SK-N-MC (cell line): Measurements from ENCODE around the gene COPZ1.

Experiments
- EZH2 ChIP-seq: fragments of 200-600 bp; sonication (generic); IDR thresholded peaks from one replicate; pipeline ENCODE4 v1.6.1; 2017; ENCODE audit warnings: antibody characterized with exemption
- POLR2AphosphoS5 ChIP-seq: IDR thresholded peaks from 2 replicates; pipeline ENCODE4 v1.6.1; 2012; ENCODE audit warnings: mild to moderate bottlenecking, low read depth, low read length, borderline replicate concordance

DNA sequence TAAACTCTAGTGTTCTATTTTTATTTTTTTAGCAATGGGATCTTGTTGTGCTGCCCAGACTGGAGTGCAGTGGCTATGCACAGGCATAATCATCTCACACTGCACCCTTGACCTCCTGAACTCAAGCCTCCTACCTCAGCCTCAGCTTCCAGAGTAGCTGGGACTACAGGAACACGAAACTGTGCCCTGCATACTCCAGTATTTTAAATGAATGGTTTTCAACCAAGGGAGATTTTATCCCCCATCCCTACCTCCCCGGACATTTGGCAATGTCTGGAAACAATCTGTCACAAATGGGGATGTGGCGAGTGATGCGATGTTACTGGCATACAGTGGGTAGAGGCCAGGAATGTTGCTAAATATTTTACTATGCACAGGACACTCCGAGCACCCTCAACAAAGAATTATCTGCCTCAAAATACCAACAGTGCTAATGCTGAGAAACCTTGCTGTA, 47.1 kb upstream of the COPZ1 start:
- TF ChIP-seq EZH2, result no peak
- no peak; the same call in 1 of the 2 replicates for TF ChIP-seq POLR2AphosphoS5
